ENCODE data around the gene BICRAL.

GRCh38 chr6:42877695-42878094 lies 95.8 kb downstream of the BICRAL start:
- TF ChIP-seq, protein P1, sequence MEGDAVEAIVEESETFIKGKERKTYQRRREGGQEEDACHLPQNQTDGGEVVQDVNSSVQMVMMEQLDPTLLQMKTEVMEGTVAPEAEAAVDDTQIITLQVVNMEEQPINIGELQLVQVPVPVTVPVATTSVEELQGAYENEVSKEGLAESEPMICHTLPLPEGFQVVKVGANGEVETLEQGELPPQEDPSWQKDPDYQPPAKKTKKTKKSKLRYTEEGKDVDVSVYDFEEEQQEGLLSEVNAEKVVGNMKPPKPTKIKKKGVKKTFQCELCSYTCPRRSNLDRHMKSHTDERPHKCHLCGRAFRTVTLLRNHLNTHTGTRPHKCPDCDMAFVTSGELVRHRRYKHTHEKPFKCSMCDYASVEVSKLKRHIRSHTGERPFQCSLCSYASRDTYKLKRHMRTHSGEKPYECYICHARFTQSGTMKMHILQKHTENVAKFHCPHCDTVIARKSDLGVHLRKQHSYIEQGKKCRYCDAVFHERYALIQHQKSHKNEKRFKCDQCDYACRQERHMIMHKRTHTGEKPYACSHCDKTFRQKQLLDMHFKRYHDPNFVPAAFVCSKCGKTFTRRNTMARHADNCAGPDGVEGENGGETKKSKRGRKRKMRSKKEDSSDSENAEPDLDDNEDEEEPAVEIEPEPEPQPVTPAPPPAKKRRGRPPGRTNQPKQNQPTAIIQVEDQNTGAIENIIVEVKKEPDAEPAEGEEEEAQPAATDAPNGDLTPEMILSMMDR (conservative IDR thresholded peaks at IDR 0.05; ENCODE audit: low read depth, low read length) = no peak
- no peak for TF ChIP-seq POLR2A (IDR thresholded peaks at IDR 0.05; ENCODE audit: low read depth, low read length)
- no peak for TF ChIP-seq RCOR1 (IDR thresholded peaks at IDR 0.05; ENCODE audit: insufficient replicate concordance, low read length)
